Glomerular visceral epithelial cell (primary cell): ENCODE results near the gene ZC2HC1C.

Experiments
- DNase-seq: peaks from one replicate; pipeline ENCODE4 v3.0.0-alpha.2; 2016; ENCODE audit errors: extremely low spot score

ZC2HC1C gene, protein sequence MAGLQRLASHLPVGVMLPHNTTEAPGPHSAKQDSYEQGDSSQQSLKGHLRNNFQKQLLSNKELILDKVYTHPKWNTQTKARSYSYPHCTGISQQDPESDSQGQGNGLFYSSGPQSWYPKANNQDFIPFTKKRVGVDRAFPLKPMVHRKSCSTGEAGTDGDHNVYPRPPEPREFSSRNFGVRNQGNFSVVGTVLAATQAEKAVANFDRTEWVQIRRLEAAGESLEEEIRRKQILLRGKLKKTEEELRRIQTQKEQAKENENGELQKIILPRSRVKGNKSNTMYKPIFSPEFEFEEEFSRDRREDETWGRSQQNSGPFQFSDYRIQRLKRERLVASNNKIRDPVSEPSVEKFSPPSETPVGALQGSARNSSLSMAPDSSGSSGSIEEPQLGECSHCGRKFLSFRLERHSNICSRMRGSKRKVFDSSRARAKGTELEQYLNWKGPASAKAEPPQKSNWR

DNA sequence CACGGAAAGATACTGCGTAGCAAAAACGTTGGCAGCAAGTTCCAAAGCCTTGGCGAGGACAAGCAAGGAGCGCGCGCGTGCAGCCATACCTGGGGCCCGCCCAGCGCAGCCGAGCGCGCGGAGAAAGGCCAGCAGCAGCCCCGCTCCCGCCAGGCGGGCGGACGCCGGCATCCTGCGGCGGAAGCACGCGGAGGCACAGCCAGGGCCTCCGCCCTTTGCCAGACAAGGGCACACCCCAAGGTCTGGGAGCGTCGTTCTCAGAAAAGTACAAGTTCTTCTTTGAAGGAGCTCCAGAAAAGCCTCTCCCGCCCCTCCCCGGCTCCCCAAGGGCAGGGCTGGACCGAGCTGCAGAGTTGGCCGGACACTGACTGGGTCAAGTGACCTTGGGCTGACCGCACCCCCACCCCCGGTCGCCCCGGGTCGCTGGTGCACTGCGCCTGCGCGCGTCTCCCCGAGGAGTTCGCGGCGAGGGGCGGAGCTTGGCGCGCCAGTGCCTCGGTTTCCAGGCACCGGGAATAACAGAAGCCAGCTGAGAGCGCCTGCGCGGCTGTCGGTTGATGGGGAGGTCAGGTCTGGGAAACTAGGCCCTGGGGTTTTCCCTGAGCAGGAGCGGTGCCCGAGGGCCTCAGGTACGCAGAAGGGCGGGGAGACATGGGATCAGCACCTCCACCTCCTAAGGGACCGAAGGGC lies at the start of gene ZC2HC1C:
Gene ZC2HC1C, plus strand, starts transcription at position 521 of the 690 bp plus-strand sequence. CDS start 933 bp downstream, outside the sequence.
- DNase-seq, result peak; percentile 89

DNA sequence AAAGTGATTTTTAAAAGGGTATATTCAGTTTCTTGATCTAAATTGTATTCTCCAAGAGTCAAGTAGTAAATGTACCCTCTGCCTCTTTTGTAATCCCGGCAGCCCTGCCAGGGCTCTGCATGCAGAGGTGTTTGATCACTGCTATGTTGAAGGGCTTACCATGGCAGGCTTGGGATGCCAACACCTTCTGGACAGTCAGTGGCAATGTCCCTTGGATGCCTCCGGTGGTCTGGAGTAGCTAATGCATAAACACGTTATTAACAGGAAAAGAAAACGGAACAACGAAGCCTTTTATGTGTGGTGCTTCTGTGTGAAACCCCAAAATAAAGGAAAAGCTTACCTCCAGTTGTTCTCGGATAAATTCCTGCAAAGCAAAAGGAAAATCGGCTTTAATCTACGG lies 46.8 kb upstream of the ZC2HC1C start:
- DNase-seq, result peak; percentile 24

DNA sequence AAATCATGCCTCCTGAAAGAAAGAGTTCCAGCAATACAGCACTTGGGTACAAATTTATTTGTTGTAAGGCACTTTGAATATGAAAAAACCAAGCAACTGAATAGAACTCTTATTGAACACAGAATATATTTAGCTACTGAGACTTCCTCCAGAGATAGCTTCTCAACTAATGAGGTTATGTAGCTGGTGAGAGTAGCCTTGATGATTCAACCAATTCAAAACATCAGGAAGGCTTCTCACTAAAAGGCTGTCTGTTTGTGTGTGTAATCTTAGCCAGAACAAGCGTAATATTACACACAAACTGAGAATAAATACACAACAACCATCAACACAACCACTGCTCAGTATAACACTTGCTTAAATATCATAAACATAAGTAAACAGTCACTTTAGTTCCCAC lies 46.3 kb upstream of the ZC2HC1C start:
- DNase-seq, result no peak

DNA sequence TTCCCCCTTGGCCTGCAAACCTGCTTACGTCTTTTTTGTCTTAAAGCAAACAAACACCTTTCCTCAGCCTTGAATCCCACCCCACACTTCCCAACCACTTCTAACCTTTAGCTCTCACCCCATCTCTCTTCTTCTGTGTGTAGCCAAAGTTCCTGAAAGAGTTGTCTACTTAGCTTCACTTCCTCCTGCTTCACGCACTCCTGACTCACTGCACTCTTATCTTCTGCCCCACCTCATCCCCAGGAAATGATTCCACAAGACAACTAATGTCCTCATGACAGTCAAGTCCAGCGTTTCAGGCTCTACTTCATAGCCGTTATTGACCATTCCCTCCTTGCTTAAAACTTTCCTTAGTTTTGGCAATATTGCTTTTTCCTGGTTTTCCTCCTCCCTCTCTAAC lies 44.4 kb upstream of the ZC2HC1C start:
- DNase-seq, result no peak

DNA sequence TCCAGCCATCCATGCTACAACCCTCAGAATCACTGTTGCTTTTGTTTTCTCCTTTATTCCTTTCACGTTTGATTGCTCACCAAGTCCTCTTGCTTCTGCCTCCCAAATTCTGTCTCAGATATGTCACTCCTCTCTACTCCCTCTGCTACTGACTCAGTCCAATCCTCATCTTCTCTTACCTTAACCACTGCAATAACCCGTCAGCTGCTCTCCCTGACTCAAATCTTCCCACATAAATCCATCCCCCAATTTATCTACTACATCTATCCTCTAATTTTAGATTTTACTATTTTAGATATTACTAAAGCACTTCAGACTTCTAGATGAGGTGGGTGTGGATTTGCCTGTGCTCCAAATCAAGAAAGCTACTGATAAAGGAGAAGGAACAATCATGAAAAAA lies 43.6 kb upstream of the ZC2HC1C start:
- DNase-seq, result no peak

DNA sequence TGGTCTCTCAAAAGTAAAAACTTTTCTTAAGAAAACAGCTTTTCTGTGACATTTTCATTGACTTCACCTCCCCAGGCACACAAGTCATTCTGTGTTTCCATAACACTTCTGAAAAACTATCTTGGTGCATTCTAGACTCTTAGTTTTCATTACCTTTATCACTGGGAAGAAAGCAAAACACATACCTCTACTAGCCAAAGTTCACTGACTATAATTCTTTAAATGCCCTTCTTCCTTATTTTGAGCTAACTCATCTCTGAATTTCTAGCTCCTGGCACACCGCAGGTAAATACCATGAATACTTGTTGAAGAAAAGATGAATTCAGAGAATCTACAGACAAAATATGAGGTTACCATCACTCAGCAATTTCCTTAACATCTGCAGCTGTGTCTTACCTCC lies 39.3 kb upstream of the ZC2HC1C start:
- DNase-seq, result no peak

DNA sequence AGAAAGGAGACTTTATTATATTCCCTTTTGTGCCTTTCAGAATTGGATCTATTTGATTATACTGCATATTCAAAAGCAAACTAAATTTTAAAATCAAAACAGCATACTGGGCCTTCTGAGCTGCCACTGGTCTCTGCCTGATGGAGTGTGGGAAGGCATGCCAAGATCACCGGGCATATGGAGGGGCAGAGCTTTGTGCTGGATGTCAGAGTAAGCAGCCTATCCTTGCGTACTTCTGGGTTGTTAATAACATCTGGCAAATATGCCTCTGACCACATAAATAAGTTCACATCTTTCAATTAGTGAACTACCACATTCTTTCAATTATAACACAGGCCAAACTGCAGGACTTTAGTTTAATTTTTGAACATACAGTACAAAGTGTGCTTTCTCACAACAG lies 36.5 kb upstream of the ZC2HC1C start:
- DNase-seq, result no peak

DNA sequence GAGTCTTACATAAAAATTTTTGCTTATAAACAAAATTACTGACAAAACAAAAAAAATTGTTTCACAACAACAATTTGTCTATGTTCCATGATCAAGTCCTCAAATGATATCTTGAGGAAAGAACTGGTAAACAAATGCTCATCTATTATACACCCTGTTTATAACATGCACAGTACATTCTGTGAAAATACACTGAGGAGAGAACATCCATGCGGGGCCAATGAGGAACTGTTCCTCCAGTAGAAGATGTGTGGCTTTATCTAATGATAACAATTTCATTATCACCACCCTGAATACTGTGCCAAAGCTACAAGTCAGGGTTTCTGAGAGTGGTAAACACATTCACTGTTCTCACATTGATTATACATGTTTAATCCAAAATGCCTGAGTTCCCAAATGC lies 28.9 kb upstream of the ZC2HC1C start:
- DNase-seq, result no peak

DNA sequence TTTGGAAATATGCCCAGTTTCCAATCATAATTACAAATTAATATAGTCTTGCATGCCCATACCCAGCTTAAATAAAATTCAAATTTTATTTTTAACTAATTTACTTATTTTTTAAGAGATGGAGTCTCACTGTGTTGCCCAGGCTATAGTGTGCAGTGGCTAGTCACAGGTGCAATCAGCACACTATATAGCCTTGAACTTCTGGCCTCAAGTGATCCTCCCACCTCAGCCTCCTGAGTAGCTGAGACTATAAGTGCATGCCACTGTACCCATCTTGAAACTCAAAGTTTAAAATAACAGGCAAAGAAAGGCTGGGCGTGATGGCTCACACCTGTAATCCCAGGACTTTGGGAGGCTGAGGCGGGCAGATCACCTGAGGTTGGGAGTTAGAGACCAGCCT lies 28.5 kb upstream of the ZC2HC1C start:
- DNase-seq, result no peak

DNA sequence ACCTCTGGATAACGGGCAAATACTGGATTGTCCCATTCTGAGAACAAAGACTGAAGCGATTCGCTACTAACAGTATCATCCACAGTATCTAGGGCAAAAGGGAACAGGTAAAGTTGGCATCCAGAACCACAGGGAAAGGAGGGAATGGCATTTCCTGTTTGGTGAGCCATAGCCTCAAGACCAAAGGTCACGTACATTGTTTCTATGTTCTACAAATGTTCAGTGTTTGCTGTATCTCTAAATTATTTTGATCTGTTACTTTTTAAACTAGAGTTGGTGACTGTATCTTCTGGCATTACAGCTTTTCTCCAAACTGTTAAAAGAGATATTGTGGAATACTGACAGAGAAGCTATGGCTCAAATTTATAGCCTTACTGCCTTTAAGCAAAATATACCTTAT lies 27.8 kb upstream of the ZC2HC1C start:
- peak; percentile 49 for DNase-seq

DNA sequence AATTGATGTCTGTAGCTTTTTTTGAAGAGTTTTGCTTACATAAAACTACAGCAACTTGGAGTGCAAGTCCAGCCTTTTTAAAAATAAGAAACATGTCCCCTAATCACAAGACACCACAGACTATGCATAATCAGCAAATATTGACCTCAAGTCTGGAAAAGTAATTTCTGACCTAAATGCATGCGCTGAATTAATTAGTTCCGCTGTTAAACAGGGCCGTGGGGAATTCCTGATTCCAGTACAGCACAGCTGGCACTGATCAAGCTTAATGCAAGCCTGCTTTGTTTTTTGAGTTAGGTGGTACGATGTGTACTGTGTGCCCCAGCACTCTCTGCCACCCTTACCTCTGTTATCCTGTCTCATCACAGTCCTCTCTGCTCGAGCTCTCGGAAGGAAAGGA lies 27.4 kb upstream of the ZC2HC1C start:
- peak; percentile 35 for DNase-seq

DNA sequence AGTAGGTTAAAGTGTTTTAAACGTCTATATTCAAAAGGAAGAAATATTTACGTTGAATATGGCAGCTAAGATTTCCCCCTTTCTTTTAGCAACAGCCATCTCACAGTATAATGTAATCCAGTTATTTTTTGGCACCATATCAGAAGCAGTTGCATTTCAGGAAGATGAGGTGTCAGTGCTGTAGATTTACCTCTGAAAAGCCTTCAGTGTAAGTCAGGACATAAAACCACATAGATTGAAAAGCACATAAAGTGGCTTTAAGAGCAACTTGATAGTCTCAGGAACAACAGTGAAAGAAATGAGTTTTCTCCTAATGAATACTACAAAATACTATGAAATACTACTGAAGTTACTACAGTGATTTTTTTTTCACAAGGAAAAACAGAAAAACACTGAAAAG lies 25.1 kb upstream of the ZC2HC1C start:
- DNase-seq, result peak; percentile 63

DNA sequence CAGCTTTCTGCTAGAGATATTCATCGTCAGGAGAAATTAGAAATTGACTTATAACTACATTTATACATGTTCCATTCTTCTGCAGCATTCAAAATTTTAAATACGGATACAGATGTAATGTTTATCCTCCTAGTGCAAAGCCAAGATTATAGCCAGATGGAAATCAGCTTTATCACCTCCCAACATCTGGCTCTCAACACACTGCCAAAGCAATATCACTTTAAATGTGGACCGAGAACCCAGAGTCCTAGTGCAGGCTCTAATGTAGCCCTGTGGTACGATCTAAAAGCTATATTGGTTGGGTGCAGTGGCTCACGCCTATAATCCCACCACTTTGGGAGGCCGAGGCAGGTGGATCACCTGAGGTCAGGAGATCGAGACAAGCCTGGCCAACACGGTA lies 24.7 kb upstream of the ZC2HC1C start:
- DNase-seq, result no peak

DNA sequence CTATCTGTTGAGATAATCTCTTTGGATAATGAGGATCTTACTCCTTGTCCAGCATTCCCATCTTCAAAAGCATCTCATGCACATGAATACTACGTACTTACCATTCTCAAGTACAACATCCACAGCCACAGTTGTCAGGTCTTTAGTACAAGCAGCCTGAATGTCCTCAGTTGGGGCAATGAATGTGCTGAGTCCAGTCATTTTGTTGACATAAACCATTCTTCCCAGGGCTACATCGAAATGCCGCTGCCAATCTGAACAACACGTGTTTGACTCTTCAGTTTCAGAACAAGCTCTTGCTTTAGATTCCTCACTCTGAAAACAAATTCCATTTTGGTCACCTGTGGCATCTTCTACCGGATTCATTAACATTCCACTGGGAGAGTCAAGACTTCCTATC lies 23.2 kb upstream of the ZC2HC1C start:
- DNase-seq, result no peak

DNA sequence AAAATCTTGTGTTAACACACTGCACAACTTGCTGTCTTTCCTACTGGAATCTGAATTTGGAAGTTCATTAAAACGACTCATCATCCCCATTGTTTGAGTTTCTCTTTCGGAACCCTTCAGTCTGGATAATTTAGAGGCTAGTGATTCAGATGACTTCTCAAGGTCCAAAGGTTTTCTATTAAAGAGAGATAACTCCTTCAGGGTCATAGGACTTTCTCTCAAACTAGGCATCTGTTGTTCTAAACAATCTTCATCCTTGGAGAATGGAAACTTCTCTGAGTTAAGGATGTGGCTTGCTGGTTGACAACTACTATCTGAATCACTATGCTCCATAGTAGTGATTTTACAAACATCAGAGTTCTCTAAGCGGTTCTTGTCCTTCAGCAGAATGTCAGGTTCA lies 22.5 kb upstream of the ZC2HC1C start:
- no peak for DNase-seq

DNA sequence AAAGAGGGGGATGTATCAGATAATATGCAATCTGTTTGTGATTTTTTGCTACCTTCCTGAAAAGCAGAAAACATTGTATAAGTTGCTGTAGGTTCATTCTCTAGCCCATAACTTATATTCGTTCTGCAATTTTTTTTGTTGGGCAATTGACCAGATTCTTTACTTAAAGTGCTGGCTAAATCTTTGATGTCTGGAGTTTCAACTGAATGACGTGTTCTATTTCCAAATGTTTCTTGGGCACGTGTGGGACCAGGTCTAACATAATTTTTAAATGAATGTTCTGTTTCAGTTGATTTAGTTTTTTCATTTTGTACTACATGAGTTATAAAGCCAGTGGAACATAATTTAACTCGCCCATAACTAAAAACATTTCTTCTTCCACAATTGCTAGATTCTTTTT lies 21.9 kb upstream of the ZC2HC1C start:
- no peak for DNase-seq

DNA sequence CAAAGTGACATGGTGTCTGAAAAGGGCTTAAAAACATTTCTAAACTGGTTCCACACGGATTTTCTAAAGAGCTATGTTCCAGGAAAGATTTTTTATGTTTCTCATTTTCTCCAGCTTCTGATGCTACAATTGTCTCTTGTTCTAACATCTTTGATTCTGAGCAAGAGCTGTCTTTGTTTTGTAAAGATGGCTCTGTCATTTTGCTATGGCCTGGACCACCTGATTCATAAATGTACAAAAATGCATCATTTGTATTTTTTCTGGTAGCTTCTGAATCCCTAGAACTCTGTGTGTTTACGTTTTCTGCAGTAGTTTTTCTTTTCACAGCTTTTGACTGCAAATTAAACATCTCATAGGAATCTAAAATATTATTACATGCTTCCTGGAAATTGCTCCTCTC lies 21.3 kb upstream of the ZC2HC1C start:
- DNase-seq, result no peak

DNA sequence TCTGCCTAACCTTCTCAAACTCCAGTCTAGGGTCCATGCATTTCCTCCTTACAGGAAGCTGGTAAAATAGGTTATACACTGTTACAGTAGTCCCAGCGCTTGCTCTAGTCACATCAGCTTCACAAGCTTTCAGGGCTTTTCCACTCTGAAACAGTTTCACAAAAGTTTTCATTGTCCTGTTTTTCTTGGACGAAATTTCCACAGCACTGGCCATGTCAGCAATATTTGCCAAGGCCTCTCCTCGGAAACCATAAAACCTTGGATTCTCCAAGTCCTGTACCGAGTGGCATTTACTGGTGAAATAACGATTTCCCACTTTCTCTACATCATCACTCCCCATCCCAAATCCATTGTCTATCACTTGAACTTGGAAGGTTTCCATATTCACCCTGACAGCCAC lies 20.3 kb upstream of the ZC2HC1C start:
- no peak for DNase-seq

DNA sequence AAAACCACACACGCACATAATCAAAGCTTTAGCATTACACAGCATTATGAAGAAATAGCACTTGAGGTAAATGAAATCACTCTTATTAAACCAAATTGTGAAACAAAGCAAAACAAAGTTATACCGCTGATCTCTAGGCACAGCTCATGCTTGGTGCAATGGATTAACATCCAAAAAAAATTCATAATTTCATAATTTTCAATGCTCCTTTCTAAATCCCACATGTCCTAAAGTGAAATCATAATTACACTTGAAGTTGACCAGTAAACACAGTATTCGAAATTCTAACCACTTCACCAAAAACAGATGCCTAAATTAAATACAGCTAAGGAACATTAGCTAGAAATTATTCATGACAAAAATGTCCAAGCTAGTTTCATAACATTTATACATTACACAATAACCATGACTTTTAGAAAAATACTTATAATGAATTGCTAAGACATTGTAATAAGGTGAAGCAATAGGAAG lies 19.7 kb upstream of the ZC2HC1C start:
- DNase-seq, result no peak

DNA sequence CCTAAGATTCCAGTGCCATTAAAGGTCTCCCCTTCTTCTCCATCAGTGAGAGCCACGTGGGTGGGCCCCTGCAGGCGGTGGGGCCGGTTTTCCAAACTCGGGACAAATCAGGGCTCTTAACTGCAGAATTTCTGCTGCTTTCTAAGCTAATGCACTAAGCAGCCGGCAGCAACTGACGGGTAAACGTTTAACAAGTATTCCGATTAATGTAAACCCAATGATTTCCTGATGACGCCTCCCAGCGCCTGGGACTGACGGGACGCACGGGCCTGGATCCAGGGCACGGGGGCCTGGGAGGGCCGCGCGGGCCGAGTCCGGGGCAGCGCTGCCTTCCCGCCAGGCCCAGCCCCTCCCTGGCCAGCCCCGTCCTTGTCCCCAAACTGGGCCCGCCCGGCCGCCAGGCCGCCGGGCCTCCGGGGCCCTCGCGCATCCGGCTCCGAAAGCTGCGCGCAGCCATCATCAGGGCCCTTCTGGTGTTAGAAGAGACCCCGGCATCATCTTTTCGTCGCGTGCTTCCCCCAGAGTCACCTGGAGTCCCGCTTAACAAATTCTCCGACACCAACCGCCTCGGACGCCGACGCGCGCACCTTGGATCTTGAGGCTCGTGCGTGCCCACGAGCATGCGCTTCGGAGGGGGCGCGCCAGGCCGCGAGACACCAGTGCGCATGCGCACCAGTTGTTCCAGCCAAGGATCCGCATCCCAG lies 18.4 kb upstream of the ZC2HC1C start, which contains the start of gene MLH3:
Gene MLH3, minus strand, starts transcription at position 616 of the 704 bp plus-strand sequence. CDS start 1,812 bp downstream, outside the sequence.
- DNase-seq, result peak; percentile 93

DNA sequence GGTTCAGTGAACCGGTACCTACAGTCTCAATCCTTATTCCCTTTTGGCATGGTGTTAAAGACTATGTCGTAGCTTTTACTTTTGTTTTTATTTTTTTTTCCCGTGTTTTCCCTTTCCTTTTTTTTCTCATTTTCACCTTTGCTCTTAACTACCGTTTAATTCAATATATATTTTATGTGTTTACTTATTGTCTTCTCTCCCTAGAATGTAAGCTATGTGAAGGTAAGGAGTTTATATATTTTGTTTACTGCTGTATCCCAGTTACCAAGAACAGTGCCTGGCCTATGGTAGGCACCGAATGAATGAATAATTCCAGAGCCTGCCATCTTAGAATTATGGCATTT lies 17.9 kb upstream of the ZC2HC1C start:
- DNase-seq, result no peak
